Parathyroid adenoma (tissue), 2 donors: ENCODE data around the gene TMEM272.

Source experiments
- H2AFZ ChIP-seq: fragments of 300-600 bp; sonication (generic); one replicate; pipeline ENCODE4 v1.7.0; 2017; ENCODE audit warnings: antibody characterized with exemption, mild to moderate bottlenecking
- H3K27ac ChIP-seq: fragments of 300-600 bp; sonication (generic); one replicate; pipeline ENCODE4 v1.7.0; 2017
- H3K27me3 ChIP-seq: fragments of 300-600 bp; sonication (generic); one replicate; pipeline ENCODE4 v1.7.0; 2017; ENCODE audit warnings: low read length; ENCODE audit not compliant: control insufficient read depth, insufficient read depth
- H3K36me3 ChIP-seq: fragments of 300-600 bp; sonication (generic); one replicate; pipeline ENCODE4 v1.7.0; 2017; ENCODE audit warnings: low read length; ENCODE audit not compliant: control insufficient read depth, insufficient read depth
- H3K4me1 ChIP-seq: fragments of 300-600 bp; sonication (generic); one replicate; pipeline ENCODE4 v1.7.0; 2017; ENCODE audit warnings: control low read depth
- H3K4me2 ChIP-seq: fragments of 300-600 bp; sonication (generic); one replicate; pipeline ENCODE4 v1.7.0; 2017; ENCODE audit warnings: low read length
- H3K4me3 ChIP-seq: fragments of 300-600 bp; sonication (generic); one replicate; pipeline ENCODE4 v1.7.0; 2017; ENCODE audit warnings: low read depth, low read length
- H3K79me2 ChIP-seq: fragments of 300-600 bp; sonication (generic); one replicate; pipeline ENCODE4 v1.7.0; 2017; ENCODE audit warnings: control low read depth
- H3K9ac ChIP-seq: fragments of 300-600 bp; sonication (generic); one replicate; pipeline ENCODE4 v1.7.0; 2017; ENCODE audit warnings: mild to moderate bottlenecking
- H3K9me3 ChIP-seq: fragments of 300-600 bp; sonication (generic); one replicate; pipeline ENCODE4 v1.7.0; 2017; ENCODE audit warnings: low read length; ENCODE audit not compliant: control insufficient read depth
- TF ChIP-seq, protein P1 (sequence below): fragments of 300-600 bp; sonication (generic); IDR thresholded peaks from one replicate; pipeline ENCODE4 v1.7.0; 2017; ENCODE audit warnings: antibody characterized with exemption, mild to moderate bottlenecking
- donor health status: primary hyperparathyroidism.

TMEM272 gene

GRCh38 chr13:51764184-51765141 lies 80.5 kb downstream of the TMEM272 start:
- peak overlapping the region; percentile 30 for H2AFZ ChIP-seq
- H3K36me3 ChIP-seq: no peaks in the 10 kb centered on the region
- H3K27ac ChIP-seq: peak overlapping the region; percentile 61
- H3K9me3 ChIP-seq: no peaks in the 10 kb centered on the region
- TF ChIP-seq, protein P1, sequence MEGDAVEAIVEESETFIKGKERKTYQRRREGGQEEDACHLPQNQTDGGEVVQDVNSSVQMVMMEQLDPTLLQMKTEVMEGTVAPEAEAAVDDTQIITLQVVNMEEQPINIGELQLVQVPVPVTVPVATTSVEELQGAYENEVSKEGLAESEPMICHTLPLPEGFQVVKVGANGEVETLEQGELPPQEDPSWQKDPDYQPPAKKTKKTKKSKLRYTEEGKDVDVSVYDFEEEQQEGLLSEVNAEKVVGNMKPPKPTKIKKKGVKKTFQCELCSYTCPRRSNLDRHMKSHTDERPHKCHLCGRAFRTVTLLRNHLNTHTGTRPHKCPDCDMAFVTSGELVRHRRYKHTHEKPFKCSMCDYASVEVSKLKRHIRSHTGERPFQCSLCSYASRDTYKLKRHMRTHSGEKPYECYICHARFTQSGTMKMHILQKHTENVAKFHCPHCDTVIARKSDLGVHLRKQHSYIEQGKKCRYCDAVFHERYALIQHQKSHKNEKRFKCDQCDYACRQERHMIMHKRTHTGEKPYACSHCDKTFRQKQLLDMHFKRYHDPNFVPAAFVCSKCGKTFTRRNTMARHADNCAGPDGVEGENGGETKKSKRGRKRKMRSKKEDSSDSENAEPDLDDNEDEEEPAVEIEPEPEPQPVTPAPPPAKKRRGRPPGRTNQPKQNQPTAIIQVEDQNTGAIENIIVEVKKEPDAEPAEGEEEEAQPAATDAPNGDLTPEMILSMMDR: no peak
- H3K27me3 ChIP-seq: no peaks in the 10 kb centered on the region
- no peak overlapping the region for H3K4me2 ChIP-seq
- H3K9ac ChIP-seq: no peak overlapping the region
- no peaks in the 10 kb centered on the region for H3K79me2 ChIP-seq
- H3K4me1 ChIP-seq: peaks cover 3% of the 10 kb centered on the region
- H3K4me3 ChIP-seq: no peak overlapping the region

GRCh38 chr13:51763486-51763885 lies 81.5 kb downstream of the TMEM272 start:
- no peaks in the 10 kb centered on the region for H3K36me3 ChIP-seq

More at GRCh38 chr13:51763486-51763885, 81.5 kb downstream of the TMEM272 start:
- Histone ChIP-seq H3K4me3 (no peak overlapping the region), H3K9ac (no peak overlapping the region), H3K4me1 (peaks cover 3% of the 10 kb centered on the region), H3K4me2 (no peak overlapping the region), H3K27me3 (no peaks in the 10 kb centered on the region), H3K79me2 (no peaks in the 10 kb centered on the region), H3K27ac (no peak overlapping the region), H2AFZ (no peak overlapping the region), H3K9me3 (no peaks in the 10 kb centered on the region)
- TF ChIP-seq, protein P1: no peak
